HepG2 (cell line): ENCODE measurements around the gene ARL4D. TPM values are rescaled to one million over a fixed set of nuclear protein-coding genes. Genes with fewer than 3 reads are reported as not detected.
A peak's percentile ranks its signal among the peaks of the same experiment; 100 is the strongest.

Experiments
- BCL3 ChIP-seq: sonication (generic); formaldehyde crosslinking; IDR thresholded peaks from 2 replicates; pipeline ENCODE4 v1.5.1; 2020; ENCODE audit warnings: mild to moderate bottlenecking, missing genetic modification reagents, moderate library complexity
- CBX1 ChIP-seq: IDR thresholded peaks from one replicate; pipeline ENCODE4 v1.6.1; 2016; ENCODE audit warnings: antibody characterized with exemption, low read depth
- HNRNPH1 ChIP-seq: fragments of 200-400 bp; formaldehyde crosslinking; optimal IDR thresholded peaks from 2 replicates; pipeline ENCODE3; 2017; ENCODE audit warnings: mild to moderate bottlenecking, low read depth, low read length
- HNRNPUL1 ChIP-seq: fragments of 200-400 bp; formaldehyde crosslinking; IDR thresholded peaks from 2 replicates; pipeline ENCODE4 v1.6.1; 2017; ENCODE audit warnings: low read depth, mild to moderate bottlenecking, low read length, moderate library complexity
- MLXIP ChIP-seq: sonication (generic); formaldehyde crosslinking; IDR thresholded peaks from 2 replicates; pipeline ENCODE4 v1.9.0; 2021; ENCODE audit warnings: missing genetic modification reagents, borderline replicate concordance
- NFIC ChIP-seq: IDR thresholded peaks from 2 replicates; pipeline ENCODE4 v1.6.1; 2012; ENCODE audit warnings: mild to moderate bottlenecking, low read length, inconsistent platforms
- NFKB2 ChIP-seq: sonication (generic); formaldehyde crosslinking; IDR thresholded peaks from 2 replicates; pipeline ENCODE4 v1.4.0; 2020; ENCODE audit warnings: missing genetic modification reagents, borderline replicate concordance
- PAF1 ChIP-seq: IDR thresholded peaks from 2 replicates; pipeline ENCODE4 v1.6.1; 2016; ENCODE audit warnings: missing genetic modification reagents, missing compliant biosample characterization
- PBX3 ChIP-seq: sonication (generic); formaldehyde crosslinking; IDR thresholded peaks from 2 replicates; pipeline ENCODE4 v1.8.1; 2023; ENCODE audit warnings: missing genetic modification reagents, inconsistent platforms, borderline replicate concordance
- TEF ChIP-seq: sonication (generic); formaldehyde crosslinking; IDR thresholded peaks from 2 replicates; pipeline ENCODE4 v1.5.0; 2020; ENCODE audit warnings: missing genetic modification reagents
- ZNF333 ChIP-seq: sonication (generic); formaldehyde crosslinking; IDR thresholded peaks from 2 replicates; pipeline ENCODE4 v1.4.0; 2020; ENCODE audit warnings: mild to moderate bottlenecking, missing genetic modification reagents, borderline replicate concordance
- ZNF460 ChIP-seq: sonication (generic); formaldehyde crosslinking; IDR thresholded peaks from 2 replicates; pipeline ENCODE4 v1.5.1; 2020; ENCODE audit warnings: missing genetic modification reagents, mild to moderate bottlenecking, borderline replicate concordance
- ZNF615 ChIP-seq: sonication (generic); formaldehyde crosslinking; IDR thresholded peaks from 2 replicates; pipeline ENCODE4 v1.5.0; 2020; ENCODE audit warnings: mild to moderate bottlenecking, missing genetic modification reagents, borderline replicate concordance
- ZNF7 ChIP-seq: IDR thresholded peaks from 2 replicates; pipeline ENCODE4 v1.6.1; 2016; ENCODE audit warnings: missing biosample characterization, missing genetic modification reagents
- ZSCAN9 ChIP-seq: IDR thresholded peaks from 2 replicates; pipeline ENCODE4 v1.6.1; 2016; ENCODE audit warnings: borderline replicate concordance
- polyA plus RNA-seq, 8 experiments: library from polyadenylated mRNA; depleted of rRNA in 3 of 8; stranded (reverse) in 7 of 8; unstranded in 1 of 8; fragments of >200 nt; fragmentation: Illumina TruSeq in 4 of 8; extraction: Trizol in 4 of 8; gene quantifications; 2 replicates each; pipeline versions ENCODE4 v1.2.1 to v1.2.3, GENCODE V29; 2011 to 2016; ENCODE audit warnings: low read depth in 4 of 8, missing spikeins in 1 of 8, mixed read lengths in 1 of 8; ENCODE audit not compliant: insufficient read depth in 1 of 8
- total RNA-seq, 5 experiments: library from RNA; depleted of rRNA; stranded (reverse); fragments of >200 nt; fragmentation: Illumina TruSeq; extraction: Trizol; gene quantifications; 2 replicates each; pipeline ENCODE4 v1.2.3, GENCODE V29; 2016; ENCODE audit warnings: low read depth in 1 of 5
- TF ChIP-seq, protein P1 (sequence below): sonication (generic); formaldehyde crosslinking; IDR thresholded peaks from 2 replicates; pipeline ENCODE4 v1.4.0; 2020; ENCODE audit warnings: missing genetic modification reagents, borderline replicate concordance
- TF ChIP-seq, protein P2 (sequence below): IDR thresholded peaks from 2 replicates; pipeline ENCODE4 v1.6.1; 2016; ENCODE audit warnings: missing compliant biosample characterization, missing genetic modification reagents, borderline replicate concordance

Gene ARL4D
- total and polyA plus RNA-seq, 2 of the 13 experiments (the other 11 are each of a cell fraction or from before 2014, with no cell fraction given) = 9.0 to 25.9 TPM

DNA sequence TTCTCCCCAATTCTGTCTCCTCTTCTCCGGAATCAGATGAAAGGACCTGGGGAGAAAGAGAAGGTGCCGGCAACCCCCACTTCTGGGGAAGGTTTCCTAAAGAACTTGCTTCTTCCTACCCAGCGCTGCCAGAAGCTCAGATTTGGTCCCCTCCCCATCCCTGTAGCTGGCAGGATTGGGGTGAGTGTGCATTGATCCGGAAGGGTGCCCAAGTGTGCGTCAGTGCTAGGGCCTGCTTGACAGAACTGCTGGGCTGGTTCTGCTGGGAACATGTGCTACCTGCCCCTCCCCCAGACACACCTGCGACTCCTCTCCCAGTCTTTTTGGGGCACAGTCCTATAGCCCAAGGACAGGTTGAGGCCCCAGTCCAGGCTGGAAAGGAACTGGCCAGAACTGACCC is 3.3 kb downstream of the ARL4D start (continued):
- no peak for TF ChIP-seq HNRNPUL1
- TF ChIP-seq NFIC = no peak
- no peak for TF ChIP-seq NFKB2
- TF ChIP-seq, protein P1, sequence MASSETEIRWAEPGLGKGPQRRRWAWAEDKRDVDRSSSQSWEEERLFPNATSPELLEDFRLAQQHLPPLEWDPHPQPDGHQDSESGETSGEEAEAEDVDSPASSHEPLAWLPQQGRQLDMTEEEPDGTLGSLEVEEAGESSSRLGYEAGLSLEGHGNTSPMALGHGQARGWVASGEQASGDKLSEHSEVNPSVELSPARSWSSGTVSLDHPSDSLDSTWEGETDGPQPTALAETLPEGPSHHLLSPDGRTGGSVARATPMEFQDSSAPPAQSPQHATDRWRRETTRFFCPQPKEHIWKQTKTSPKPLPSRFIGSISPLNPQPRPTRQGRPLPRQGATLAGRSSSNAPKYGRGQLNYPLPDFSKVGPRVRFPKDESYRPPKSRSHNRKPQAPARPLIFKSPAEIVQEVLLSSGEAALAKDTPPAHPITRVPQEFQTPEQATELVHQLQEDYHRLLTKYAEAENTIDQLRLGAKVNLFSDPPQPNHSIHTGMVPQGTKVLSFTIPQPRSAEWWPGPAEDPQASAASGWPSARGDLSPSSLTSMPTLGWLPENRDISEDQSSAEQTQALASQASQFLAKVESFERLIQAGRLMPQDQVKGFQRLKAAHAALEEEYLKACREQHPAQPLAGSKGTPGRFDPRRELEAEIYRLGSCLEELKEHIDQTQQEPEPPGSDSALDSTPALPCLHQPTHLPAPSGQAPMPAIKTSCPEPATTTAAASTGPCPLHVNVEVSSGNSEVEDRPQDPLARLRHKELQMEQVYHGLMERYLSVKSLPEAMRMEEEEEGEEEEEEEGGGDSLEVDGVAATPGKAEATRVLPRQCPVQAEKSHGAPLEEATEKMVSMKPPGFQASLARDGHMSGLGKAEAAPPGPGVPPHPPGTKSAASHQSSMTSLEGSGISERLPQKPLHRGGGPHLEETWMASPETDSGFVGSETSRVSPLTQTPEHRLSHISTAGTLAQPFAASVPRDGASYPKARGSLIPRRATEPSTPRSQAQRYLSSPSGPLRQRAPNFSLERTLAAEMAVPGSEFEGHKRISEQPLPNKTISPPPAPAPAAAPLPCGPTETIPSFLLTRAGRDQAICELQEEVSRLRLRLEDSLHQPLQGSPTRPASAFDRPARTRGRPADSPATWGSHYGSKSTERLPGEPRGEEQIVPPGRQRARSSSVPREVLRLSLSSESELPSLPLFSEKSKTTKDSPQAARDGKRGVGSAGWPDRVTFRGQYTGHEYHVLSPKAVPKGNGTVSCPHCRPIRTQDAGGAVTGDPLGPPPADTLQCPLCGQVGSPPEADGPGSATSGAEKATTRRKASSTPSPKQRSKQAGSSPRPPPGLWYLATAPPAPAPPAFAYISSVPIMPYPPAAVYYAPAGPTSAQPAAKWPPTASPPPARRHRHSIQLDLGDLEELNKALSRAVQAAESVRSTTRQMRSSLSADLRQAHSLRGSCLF (CRISPR knock-in tag) = no peak
- TF ChIP-seq MLXIP (CRISPR knock-in tag) = no peak
- TF ChIP-seq, protein P2, sequence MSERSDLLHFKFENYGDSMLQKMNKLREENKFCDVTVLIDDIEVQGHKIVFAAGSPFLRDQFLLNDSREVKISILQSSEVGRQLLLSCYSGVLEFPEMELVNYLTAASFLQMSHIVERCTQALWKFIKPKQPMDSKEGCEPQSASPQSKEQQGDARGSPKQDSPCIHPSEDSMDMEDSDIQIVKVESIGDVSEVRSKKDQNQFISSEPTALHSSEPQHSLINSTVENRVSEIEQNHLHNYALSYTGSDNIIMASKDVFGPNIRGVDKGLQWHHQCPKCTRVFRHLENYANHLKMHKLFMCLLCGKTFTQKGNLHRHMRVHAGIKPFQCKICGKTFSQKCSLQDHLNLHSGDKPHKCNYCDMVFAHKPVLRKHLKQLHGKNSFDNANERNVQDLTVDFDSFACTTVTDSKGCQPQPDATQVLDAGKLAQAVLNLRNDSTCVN = no peak
- no peak for TF ChIP-seq PBX3 (CRISPR knock-in tag)
- TF ChIP-seq ZNF460 (CRISPR knock-in tag) = no peak
- no peak for TF ChIP-seq ZNF615 (CRISPR knock-in tag)
- TF ChIP-seq CBX1 = no peak
- TF ChIP-seq HNRNPH1 = no peak
- no peak for TF ChIP-seq TEF (CRISPR knock-in tag)
- TF ChIP-seq ZSCAN9 = no peak
- 0 out of 2 replicates have a peak, but pooled peaks have one; percentile 10 for TF ChIP-seq BCL3
- TF ChIP-seq ZNF7 = no peak
- 0 out of 2 replicates have a peak, but pooled peaks have one; percentile 10 for TF ChIP-seq PAF1 (CRISPR knock-in tag)
- TF ChIP-seq ZNF333 (CRISPR knock-in tag) = no peak
